Activated CD4-positive, alpha-beta memory T cell treated with anti-CD3 and anti-CD28 coated beads, Interleukin-2, amount 10 ng/mL, durations not matched to agents 7 days and 5 days (primary cell): Measurements from ENCODE around the gene GDAP1L1. TPM values are rescaled to one million over a fixed set of nuclear protein-coding genes. Genes with fewer than 3 reads are reported as not detected.

Source experiments
- CTCF ChIA-PET: fragments of 350-600 bp; sonication (Branson Sonifier 250); formaldehyde crosslinking; loops from one replicate; lab custom pipeline; 2021; ENCODE audit warnings: antibody characterized with exemption, inconsistent platforms; lab: Charles Lee
- POLR2A ChIA-PET: fragments of 350-600 bp; sonication (Branson Sonifier 250); formaldehyde crosslinking; loops from one replicate; lab custom pipeline; 2021; ENCODE audit warnings: antibody characterized with exemption; lab: Charles Lee
- DNase-seq: peaks from one replicate; pipeline ENCODE4 v3.0.0-alpha.2; 2020
- H3K27ac Mint-ChIP-seq: one replicate; pipeline ENCODE4 v1.8.0; 2021; ENCODE audit warnings: mild to moderate bottlenecking, mixed read lengths
- H3K27me3 Mint-ChIP-seq: one replicate; pipeline ENCODE4 v1.8.0; 2021; ENCODE audit warnings: mixed read lengths
- H3K36me3 Mint-ChIP-seq: one replicate; pipeline ENCODE4 v1.8.0; 2021; ENCODE audit warnings: low read depth, mixed read lengths
- H3K4me1 Mint-ChIP-seq: one replicate; pipeline ENCODE4 v1.8.0; 2021; ENCODE audit warnings: mixed read lengths
- H3K4me3 Mint-ChIP-seq: one replicate; pipeline ENCODE4 v1.8.0; 2021; ENCODE audit warnings: mild to moderate bottlenecking, mixed read lengths
- H3K9me3 Mint-ChIP-seq: one replicate; pipeline ENCODE4 v1.8.0; 2021; ENCODE audit warnings: mixed read lengths
- total RNA-seq, 2 experiments: library from RNA; stranded (reverse); gene quantifications; one replicate each; pipeline ENCODE4 v1.2.3, GENCODE V29; 2021

The GDAP1L1 gene
- total RNA-seq = not detected

- ChIA-PET CTCF (interaction anchor here (1.4 kb wide), 1 partner anchor 29 kb away, joined by 4 read pairs; no protein-coding TSS in a partner anchor), POLR2A (no interaction called here)
- no peaks in the 10 kb centered on the region for H3K4me1 Mint-ChIP-seq
- H3K36me3 Mint-ChIP-seq = no peaks in the 10 kb centered on the region
- no peak for DNase-seq
- no peaks in the 10 kb centered on the region for H3K9me3 Mint-ChIP-seq
- peaks cover 23% of the 10 kb centered on the region for H3K27me3 Mint-ChIP-seq
- no peak within 1 kb of the TSS for H3K4me3 Mint-ChIP-seq
- H3K27ac Mint-ChIP-seq = no peak within 1 kb of the TSS
Observed at GRCh38 chr20:44247131-44247571, at the start of gene GDAP1L1. Gene GDAP1L1, plus strand, starts transcription at chr20:44247308. Its CDS starts 27 bp downstream, at chr20:44247335.

- peak overlapping the region; percentile 83 for H3K27ac Mint-ChIP-seq
- POLR2A ChIA-PET = no interaction called here
- H3K9me3 Mint-ChIP-seq = no peaks in the 10 kb centered on the region
- DNase-seq = peak; percentile 62
- H3K27me3 Mint-ChIP-seq = no peaks in the 10 kb centered on the region
- H3K4me3 Mint-ChIP-seq = no peak overlapping the region
- CTCF ChIA-PET = interaction anchor here (1.9 kb wide), 1 partner anchor 82 kb away, joined by 6 read pairs; no protein-coding TSS in a partner anchor
- H3K4me1 Mint-ChIP-seq = peaks cover 50% of the 10 kb centered on the region
- H3K36me3 Mint-ChIP-seq = peaks cover 71% of the 10 kb centered on the region
Observed at GRCh38 chr20:44198872-44199271, 48.2 kb upstream of the GDAP1L1 start.

- ChIA-PET POLR2A (interaction anchor here (1.2 kb wide), 1 partner anchor 10 kb away, joined by 6 read pairs; the partner anchor contains the start of gene OSER1), CTCF (no interaction called here)
- no peak for DNase-seq
- H3K36me3 Mint-ChIP-seq = peaks cover 73% of the 10 kb centered on the region
- H3K4me1 Mint-ChIP-seq = peaks cover 54% of the 10 kb centered on the region
- no peaks in the 10 kb centered on the region for H3K9me3 Mint-ChIP-seq
- H3K27ac Mint-ChIP-seq = peak overlapping the region; percentile 83
- H3K4me3 Mint-ChIP-seq = no peak overlapping the region
- H3K27me3 Mint-ChIP-seq = no peaks in the 10 kb centered on the region
Observed at GRCh38 chr20:44199877-44200276, 47.2 kb upstream of the GDAP1L1 start.

- DNase-seq = no peak
- Mint-ChIP-seq H3K9me3 (no peaks in the 10 kb centered on the region), H3K27me3 (no peaks in the 10 kb centered on the region), H3K36me3 (peaks cover 78% of the 10 kb centered on the region), H3K27ac (no peak overlapping the region), H3K4me3 (no peak overlapping the region), H3K4me1 (peaks cover 54% of the 10 kb centered on the region)
- POLR2A ChIA-PET = interaction anchor here (1.2 kb wide), 1 partner anchor 10 kb away, joined by 6 read pairs; the partner anchor contains the start of gene OSER1
- CTCF ChIA-PET = no interaction called here
Observed at GRCh38 chr20:44200371-44200770, 46.7 kb upstream of the GDAP1L1 start.

GRCh38 chr20:44200983-44201382 lies 46.1 kb upstream of the GDAP1L1 start:
- peaks cover 51% of the 10 kb centered on the region for H3K4me1 Mint-ChIP-seq
- peaks cover 74% of the 10 kb centered on the region for H3K36me3 Mint-ChIP-seq
- no peak overlapping the region for H3K27ac Mint-ChIP-seq
- ChIA-PET CTCF (no interaction called here), POLR2A (no interaction called here)
- H3K27me3 Mint-ChIP-seq = no peaks in the 10 kb centered on the region
- no peak for DNase-seq
- H3K9me3 Mint-ChIP-seq = no peaks in the 10 kb centered on the region
- no peak overlapping the region for H3K4me3 Mint-ChIP-seq

GRCh38 chr20:44203161-44203560 lies 43.9 kb upstream of the GDAP1L1 start:
- Mint-ChIP-seq H3K9me3 (no peaks in the 10 kb centered on the region), H3K27ac (no peak overlapping the region), H3K4me3 (no peak overlapping the region), H3K36me3 (peaks cover 61% of the 10 kb centered on the region), H3K27me3 (no peaks in the 10 kb centered on the region), H3K4me1 (peaks cover 56% of the 10 kb centered on the region)
- no peak for DNase-seq
- CTCF ChIA-PET = interaction anchor here (1.0 kb wide), 2 partner anchors 12 to 13 kb away, joined by 4 to 5 read pairs; no protein-coding TSS in a partner anchor
- POLR2A ChIA-PET = interaction anchor here (0.6 kb wide), 1 partner anchor 32 kb away, joined by 3 read pairs; no protein-coding TSS in a partner anchor

GRCh38 chr20:44204156-44204831 lies 42.8 kb upstream of the GDAP1L1 start:
- peaks cover 58% of the 10 kb centered on the region for H3K36me3 Mint-ChIP-seq
- no peaks in the 10 kb centered on the region for H3K9me3 Mint-ChIP-seq
- no peaks in the 10 kb centered on the region for H3K27me3 Mint-ChIP-seq

GRCh38 chr20:44204832-44205215 lies 42.3 kb upstream of the GDAP1L1 start:
- Mint-ChIP-seq H3K9me3 (no peaks in the 10 kb centered on the region), H3K36me3 (peaks cover 53% of the 10 kb centered on the region), H3K27me3 (no peaks in the 10 kb centered on the region), H3K27ac (no peak overlapping the region), H3K4me3 (no peak overlapping the region), H3K4me1 (peaks cover 58% of the 10 kb centered on the region)
- ChIA-PET CTCF (interaction anchor here (0.7 kb wide), 1 partner anchor 12 kb away, joined by 3 read pairs; no protein-coding TSS in a partner anchor), POLR2A (no interaction called here)
- DNase-seq = no peak

More at GRCh38 chr20:44204156-44204831, 42.8 kb upstream of the GDAP1L1 start:
- CTCF ChIA-PET = interaction anchor here (0.7 kb wide), 1 partner anchor 13 kb away, joined by 3 read pairs; no protein-coding TSS in a partner anchor
- peaks cover 58% of the 10 kb centered on the region for H3K4me1 Mint-ChIP-seq
- DNase-seq = no peak
- no peak overlapping the region for H3K4me3 Mint-ChIP-seq
- H3K27ac Mint-ChIP-seq = no peak overlapping the region
- POLR2A ChIA-PET = no interaction called here

GRCh38 chr20:44206132-44206531 lies 41.0 kb upstream of the GDAP1L1 start:
- H3K4me1 Mint-ChIP-seq = peaks cover 49% of the 10 kb centered on the region
- DNase-seq = no peak
- H3K27me3 Mint-ChIP-seq = no peaks in the 10 kb centered on the region
- no peak overlapping the region for H3K4me3 Mint-ChIP-seq
- H3K27ac Mint-ChIP-seq = no peak overlapping the region
- no peaks in the 10 kb centered on the region for H3K9me3 Mint-ChIP-seq
- peaks cover 46% of the 10 kb centered on the region for H3K36me3 Mint-ChIP-seq
- ChIA-PET POLR2A (no interaction called here), CTCF (no interaction called here)

- no peak for DNase-seq
- no peaks in the 10 kb centered on the region for H3K27me3 Mint-ChIP-seq
- H3K27ac Mint-ChIP-seq = no peak overlapping the region
- peaks cover 54% of the 10 kb centered on the region for H3K4me1 Mint-ChIP-seq
- CTCF ChIA-PET = no interaction called here
- POLR2A ChIA-PET = no interaction called here
- H3K36me3 Mint-ChIP-seq = peaks cover 35% of the 10 kb centered on the region
- H3K4me3 Mint-ChIP-seq = no peak overlapping the region
- H3K9me3 Mint-ChIP-seq = no peaks in the 10 kb centered on the region
Observed at GRCh38 chr20:44207126-44207723, 39.9 kb upstream of the GDAP1L1 start.

GRCh38 chr20:44208165-44208564 lies 38.9 kb upstream of the GDAP1L1 start:
- CTCF ChIA-PET = interaction anchor here (0.9 to 2.5 kb wide), 3 partner anchors 9 to 103 kb away, joined by 4 to 6 read pairs (median 4); partner anchors contain the start of gene FITM2
- Mint-ChIP-seq H3K9me3 (no peaks in the 10 kb centered on the region), H3K4me3 (no peak overlapping the region), H3K36me3 (peaks cover 30% of the 10 kb centered on the region), H3K27me3 (no peaks in the 10 kb centered on the region), H3K27ac (no peak overlapping the region), H3K4me1 (peaks cover 55% of the 10 kb centered on the region)
- DNase-seq = no peak
- POLR2A ChIA-PET = interaction anchor here (1.2 kb wide), 1 partner anchor 313 kb away, joined by 3 read pairs; no protein-coding TSS in a partner anchor

GRCh38 chr20:44208770-44209169 lies 38.3 kb upstream of the GDAP1L1 start:
- peaks cover 25% of the 10 kb centered on the region for H3K36me3 Mint-ChIP-seq
- no peaks in the 10 kb centered on the region for H3K27me3 Mint-ChIP-seq
- H3K4me1 Mint-ChIP-seq = peaks cover 52% of the 10 kb centered on the region
- H3K27ac Mint-ChIP-seq = no peak overlapping the region
- ChIA-PET CTCF (interaction anchor here (0.9 to 2.5 kb wide), 3 partner anchors 9 to 102 kb away, joined by 4 to 6 read pairs (median 4); partner anchors contain the start of gene FITM2), POLR2A (interaction anchor here (1.2 to 2.0 kb wide), 2 partner anchors 9 to 312 kb away, joined by 3 to 12 read pairs; no protein-coding TSS in a partner anchor)
- DNase-seq = no peak
- no peaks in the 10 kb centered on the region for H3K9me3 Mint-ChIP-seq
- H3K4me3 Mint-ChIP-seq = peak overlapping the region; percentile 95
